Middle frontal gyrus (tissue), 1 donor: ENCODE data around the gene SWI5.

Experiments
- DNase-seq: peaks from one replicate; pipeline ENCODE4 v3.0.0-alpha.2; 2015; ENCODE audit warnings: low spot score; ENCODE audit errors: extremely low spot score

Gene SWI5

DNA sequence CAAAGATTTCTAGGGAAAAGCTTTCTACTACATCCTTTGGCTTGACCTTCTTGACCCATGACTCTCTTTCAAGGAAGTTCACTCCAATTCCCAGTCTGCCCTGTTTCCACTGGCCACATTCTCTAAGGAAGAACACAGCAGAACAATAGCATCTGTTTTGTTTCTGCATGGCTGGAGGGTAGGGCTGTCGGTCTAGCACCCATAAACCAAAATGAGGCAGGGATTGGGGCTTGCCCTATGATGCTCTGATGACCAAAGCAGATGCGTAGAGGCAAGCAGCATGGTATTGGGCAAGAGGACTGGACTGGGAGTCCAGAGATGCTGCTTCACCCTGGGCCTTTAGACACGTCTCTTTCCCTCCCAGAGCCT is 24.4 kb upstream of the SWI5 start:
- DNase-seq, result no peak

DNA sequence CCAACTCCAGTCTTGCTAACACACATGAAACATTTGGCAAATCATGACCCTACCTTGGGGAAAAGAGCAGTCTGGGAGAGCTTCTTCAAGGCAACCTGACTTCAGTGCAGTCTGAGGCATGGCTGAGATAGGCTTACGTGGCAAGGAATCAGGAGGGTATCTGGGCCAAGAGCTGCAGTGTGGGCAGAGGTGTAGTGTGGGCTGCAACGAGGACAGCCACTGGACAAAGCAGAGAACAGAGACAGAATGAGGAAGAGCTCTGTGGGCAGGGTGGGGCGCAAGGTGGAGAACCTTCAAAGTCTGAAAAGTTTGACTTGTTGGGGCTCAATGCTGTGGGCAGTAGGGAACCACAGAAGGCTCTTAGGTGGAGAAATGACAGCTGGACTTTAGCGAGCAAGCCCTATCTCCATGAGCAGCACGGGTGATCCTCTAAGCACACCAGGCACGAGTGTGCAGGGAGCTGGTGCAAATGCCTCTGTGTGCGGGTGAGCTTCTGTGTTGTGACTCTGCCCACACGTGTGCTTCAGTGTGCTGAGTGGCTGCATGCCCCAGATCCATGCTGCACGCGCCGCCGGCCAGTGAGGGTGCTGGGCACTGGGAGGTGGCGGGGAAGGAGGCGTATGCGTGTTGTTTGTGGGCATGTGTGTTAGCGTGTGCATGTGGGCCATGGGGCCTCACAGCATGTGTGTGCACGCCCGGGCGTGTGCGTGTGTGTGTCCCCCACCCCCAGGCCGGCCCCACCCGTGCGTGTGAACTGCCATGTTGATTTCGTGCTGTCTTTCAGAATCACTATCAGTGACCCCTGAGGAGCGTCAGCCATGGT is 23.5 kb upstream of the SWI5 start:
- no peak for DNase-seq

DNA sequence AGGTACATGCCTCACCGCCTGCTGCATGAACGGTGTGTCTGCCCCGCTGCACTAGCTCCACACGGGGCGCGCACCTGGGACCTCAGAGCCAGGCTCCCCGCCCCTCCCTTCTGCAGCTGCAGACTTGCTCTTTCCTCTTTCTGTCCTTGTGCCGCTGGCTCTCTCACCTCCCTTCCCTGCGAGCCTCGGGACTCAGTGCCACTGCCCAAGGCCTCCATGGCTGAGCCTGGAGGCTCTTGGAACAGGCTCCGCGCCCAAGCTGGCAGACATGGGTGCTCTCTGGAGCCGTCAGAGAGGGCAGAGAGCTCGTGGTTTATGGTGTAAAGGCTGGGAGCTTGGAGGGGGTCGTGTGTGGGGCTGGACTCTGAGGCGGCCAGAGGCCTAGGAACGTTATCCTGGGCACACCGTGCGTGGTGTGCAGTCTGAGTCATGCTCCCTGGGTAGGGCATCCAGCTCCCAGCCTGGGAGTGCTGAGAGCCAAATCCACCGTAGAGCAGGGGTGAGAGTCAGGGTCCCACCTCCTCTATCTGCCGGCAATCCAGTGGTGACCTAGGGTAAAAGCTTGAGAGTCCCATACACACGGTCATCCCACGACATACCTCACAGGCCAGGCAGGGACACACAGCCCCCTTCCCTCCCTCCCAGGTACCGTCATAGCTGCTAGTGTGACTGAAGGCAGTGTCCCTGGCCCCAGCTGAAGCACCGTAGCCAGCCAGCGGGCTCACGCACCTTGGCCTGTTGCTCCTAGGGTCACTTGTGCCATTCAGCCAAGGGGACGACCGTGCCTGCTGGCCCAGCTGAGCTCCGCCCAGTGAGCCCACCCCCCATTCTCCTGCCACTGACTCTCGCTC is 22.7 kb upstream of the SWI5 start:
- no peak for DNase-seq

DNA sequence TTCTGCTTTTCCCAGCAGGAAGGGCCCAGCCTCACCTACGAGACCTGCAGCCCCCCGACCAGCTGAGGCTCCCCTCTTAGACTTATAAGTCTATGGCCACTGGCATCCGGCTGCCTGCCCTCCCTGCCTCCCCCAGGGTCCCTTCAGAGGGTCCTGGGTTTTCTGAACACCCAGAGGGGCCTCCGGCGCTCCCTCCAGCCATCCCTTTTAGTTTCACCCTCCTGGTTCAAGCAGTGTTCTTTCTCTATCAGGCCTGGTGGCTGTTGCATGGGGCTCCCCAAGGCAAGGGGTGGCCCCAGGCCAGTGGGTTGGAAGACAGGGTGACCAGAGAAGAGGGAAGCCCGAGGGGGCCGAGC is 22.1 kb upstream of the SWI5 start:
- DNase-seq, result no peak

DNA sequence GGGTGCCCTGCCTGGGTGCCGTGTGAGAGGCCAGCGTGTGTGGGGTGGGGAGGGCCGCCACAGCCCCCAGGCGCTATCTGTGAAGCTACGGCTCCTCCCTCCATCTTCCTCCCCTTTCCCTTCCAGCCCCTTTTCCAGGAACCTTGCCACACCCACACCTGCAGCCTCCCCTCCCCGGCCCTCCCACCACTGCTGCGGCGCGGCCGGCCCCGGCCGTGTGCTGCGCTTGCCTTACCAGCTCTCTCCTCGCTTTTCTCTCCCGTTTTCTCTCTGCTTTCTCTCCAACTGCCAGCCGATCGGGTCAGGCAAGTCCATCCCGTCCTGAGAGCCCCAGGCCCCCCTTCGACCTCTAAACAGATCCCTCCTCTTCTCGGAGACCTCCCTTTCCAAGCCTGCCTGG is 21.7 kb upstream of the SWI5 start:
- no peak for DNase-seq

DNA sequence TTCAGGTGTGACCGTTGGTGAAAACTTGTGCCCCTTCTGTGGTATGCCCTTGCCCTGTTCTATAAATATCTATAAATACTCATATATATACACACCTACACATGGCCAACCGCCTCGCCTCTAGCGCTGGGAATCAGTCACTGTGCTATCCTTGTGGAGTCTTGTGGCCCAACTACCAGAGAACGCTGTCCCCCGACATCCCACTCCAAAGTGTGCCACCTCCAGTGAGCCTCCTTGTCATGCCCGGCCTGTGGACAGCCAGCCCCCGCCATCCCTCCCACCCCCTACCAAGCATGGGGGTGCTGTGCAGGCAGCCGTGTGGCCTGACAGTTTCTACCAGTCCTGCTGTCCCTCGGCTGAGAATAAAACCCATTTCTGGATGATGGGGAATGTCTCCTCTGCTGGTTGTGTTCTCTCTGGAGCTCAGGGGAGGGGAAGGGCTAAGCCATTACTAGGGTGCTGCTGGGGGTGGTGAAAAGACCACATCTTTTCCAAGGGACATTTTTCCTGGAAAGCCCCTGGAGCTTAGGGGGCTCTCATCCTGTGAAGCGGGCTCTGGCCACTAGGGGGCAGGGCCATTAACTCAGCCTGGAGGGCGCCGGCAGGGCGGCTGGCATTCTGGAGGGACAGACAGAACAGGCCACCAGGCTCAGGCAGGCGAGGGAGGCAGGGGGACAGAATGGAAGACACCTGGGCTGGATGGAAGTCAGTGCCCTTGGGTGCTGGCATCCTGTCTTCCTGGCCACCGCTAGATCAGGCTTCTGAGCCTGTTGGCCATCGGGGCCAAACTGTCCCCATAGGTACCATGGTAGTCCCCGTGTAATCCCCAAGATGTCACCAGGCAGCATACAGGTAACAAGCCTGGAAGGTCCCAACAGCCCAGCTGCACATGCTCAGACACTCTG is 21.0 kb upstream of the SWI5 start:
- no peak for DNase-seq

DNA sequence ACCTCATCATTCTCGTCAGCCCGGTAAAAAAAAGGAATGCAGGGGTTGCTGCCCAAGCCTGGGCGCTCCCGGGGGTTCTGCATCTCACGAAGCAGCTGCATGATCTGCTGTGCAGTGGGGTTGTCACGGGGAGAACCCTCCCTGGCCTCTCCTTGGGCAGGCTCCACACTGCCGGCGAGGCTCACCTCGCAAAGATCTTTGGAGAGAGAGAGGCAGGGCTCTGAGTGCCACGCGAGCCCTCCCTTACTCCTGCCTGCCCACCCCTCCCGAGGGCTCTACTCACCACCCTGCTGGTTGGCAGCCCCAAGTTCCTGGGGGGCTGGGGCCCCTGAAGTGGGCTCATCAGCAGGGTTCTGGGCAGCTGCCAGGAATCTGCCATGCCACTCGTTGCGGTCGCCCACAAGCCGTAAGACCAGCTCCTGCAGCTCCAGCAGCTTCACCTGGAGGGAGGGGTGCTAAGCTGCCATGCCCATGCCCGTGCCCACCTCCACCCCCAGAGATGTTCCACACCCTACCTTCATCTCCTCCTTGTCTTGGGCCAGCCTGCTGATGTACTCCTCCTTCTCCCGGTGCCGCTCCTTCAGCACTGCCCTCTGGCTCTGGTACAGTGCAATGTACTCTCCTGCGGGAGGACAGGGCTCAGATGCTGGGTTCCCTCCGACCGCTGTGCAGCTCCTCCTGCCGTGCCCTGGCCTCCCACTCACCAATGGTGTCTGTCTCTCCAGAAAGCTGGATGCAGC is 18.8 kb upstream of the SWI5 start:
- no peak for DNase-seq

DNA sequence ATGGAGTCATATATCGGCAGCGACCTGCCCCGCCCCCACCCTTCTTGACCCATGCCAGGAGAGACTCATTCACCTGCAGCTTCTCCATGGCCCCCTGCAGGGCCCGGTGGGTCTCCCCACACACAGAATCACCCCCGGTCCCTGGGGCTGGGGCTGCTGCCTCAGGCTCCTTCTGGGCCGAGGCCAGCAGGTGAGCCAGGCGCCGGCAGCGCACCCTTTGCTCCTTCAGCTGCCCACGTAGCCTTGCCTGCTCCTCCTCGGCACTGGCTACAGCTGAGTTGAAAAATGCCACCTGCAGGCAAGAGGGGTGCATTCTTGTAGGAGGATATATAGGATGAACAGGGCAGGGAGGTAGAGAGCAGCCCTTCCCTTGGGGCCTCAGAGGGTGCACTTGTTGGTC is 18.2 kb upstream of the SWI5 start:
- no peak for DNase-seq

DNA sequence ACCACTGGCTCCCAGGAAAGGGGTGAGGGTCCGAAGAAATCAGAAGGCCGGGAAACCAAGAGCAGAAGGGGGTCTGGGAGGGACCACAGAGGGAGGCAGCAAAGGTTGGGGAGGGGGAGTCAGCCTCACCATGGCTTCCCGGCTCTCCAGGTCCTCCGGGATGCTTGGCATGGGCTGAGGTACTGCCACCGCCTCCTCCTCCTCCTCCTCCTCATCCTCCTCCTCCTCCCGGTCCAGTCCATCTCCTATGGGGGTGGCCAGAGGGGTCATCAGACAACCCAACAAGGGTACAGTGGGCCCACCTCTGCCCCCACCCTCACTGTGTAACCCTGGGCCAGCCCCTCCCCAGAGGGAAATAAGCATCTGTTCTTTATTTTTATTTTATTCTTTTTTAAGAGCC is 17.8 kb upstream of the SWI5 start:
- no peak for DNase-seq

DNA sequence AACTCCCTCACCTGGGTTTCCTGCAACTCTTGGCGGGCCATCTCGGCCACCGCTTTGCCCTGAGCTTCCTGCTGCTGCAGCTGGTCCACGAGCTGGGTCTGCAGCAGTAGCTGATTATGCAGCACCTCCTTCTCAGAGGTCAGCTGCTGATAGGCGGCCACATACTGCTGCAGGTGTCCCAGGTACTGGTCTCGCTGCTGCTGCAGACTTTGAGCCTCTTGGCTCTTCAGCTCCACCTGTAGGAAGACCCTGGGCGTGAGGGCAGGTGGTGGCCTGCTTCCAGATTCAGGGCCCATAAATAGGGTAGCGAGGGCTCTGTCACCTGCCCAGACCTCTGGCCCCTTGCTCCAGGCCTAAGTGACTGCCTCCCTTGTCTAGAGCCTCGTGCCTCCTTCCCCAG is 16.9 kb upstream of the SWI5 start:
- DNase-seq, result no peak

DNA sequence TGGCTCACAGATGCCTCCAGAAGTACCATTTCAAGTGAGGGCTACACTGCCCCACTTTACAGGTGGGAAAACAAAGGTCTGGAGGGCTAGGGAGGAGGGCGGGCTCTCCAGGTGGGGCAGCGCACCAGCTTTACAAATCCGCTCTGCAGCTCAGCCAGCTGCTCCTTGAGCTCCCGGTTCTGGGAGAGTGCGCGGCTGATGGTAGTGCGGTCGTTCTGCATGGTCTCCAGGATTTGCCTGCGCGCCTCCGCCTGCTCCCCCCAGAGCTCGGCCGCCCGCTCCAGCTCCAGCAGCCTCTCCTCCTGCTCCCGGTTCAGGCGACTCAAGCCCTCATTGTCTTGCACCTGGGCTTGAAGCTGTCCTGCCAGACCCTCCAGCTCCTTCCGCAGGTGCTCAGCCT is 15.7 kb upstream of the SWI5 start:
- DNase-seq, result no peak

DNA sequence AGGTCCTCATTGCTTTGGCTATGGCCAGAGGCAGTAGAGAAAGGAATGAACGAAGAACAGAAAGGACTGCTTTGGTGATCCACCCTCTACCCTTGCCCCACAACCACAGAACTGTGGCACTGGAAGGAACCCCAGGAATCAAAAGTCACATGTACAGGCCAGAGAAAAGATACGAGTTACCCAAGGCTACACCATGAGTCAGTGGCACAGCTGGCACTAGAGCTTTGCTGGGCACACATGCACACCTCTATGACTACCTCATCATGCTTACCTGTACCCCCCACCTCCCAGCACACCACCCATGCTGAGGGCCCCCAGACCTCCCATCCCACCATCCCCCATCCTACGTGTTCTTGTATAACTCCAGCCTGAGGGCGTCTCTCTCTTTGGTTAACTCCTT is 13.4 kb upstream of the SWI5 start:
- DNase-seq, result no peak

DNA sequence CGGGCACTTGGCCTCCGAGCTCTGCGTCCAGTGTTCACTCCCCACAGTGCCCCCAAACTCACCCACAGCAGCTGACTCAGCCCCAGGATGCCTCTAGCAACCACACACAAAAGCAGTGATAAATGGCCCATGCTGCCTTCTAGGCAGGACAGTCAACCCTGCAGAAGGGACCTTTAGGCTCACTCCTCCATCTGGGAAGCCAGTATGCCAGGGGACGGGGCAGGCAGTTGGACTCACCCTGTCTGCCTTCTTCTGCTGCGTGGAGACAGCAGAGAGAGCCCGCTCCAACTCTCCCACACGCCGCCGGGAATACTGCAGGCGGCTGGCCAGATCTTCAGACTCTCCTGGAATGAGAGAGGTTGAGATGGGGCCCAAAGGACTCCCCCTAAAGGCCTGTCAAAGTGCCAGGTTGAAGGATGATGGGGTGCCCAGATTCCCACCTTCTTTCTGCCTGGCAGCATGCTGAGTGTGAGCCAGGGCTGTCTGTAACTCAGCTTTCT is 10.7 kb upstream of the SWI5 start:
- DNase-seq, result no peak

DNA sequence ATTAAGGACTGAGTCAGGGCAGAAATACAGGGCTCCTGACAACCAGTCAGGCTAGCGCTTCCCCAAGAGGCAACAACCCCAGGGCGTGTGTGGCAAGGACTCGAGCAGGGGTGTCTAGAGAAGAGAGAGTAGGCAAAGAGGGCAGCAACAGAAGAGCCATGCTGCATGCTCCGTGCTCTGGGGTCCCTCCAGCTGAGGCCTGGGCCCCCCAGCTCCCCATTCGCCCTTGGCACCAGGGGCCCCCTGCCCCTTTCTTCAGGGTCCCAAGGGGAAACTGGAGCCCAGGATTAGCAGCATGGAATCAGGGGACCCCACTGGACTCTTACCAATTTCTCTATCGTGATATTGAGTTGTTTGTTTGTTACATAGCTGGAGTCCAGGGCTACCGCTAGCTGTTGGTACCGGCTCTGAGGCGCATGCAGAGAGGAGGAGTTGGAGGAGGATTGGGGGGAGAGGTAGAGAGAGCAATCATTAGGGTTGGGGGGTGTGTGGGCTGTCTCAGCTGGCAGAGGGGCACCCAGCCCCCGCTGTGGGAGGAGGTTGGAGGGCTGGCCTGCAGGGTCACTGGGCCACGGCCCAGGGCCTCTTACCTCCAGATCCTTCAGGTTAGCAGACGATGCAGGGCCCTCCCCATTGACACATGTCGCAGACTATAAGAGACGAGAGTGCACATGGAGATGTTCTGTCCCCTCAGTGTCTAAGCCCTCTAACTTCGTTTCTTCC is 9.0 kb upstream of the SWI5 start:
- DNase-seq, result no peak

DNA sequence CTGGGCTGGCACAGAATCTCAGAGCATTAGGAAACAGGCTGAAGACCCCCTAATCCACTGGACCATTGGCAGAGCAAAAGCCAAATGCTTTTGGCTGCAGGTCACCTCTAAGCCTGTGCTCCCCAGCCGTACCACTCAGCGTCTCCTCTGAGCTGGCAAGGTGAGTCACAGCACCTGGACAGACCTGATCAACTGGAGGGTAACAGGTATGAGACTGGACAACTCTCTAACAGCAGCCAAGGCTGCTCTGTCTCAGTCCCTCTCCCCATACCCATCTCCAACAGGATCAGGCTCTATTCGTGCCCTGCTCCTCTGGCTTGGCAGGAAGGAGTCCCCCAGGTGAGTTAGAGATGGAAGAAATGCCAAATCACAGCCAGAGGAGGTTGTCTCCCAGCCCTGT is 5.0 kb upstream of the SWI5 start:
- DNase-seq, result no peak

DNA sequence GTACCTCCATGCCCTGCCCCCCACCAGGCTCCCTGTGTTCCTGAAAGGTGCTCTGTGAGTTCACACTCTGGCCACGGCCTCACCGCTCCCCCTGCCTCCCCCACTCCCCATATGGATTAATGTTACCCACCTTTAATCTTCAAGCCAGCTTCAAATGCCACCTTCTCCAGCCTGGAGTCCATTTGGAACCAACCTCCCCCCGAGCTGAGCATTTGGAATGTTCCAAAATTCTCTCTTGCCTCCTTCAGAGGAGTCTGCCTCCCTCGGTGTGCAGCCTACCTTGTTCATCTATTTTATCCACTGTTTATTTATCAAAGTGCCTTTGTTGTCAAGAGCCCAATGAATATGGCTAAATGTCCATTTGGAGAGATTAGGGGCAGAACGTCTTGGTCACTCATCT is 4.6 kb upstream of the SWI5 start:
- no peak for DNase-seq

DNA sequence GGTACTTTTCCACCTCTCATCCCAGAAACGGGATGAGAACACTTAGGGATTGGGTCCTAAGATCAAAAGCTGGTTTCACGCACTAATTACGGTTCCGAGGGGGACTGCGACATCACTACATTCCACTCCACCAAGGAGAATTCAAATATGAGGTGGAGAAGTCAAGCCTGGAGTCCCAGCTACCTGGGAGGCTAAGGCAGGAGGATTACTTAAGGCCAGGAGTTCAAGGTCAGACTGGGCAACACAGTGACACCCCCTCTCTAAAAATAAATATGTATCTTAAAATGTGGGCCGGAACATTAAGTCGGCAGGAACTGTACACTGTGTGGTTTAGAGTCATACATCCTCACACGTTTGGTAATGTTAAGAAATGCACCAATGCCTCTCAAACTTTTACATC is 1.8 kb upstream of the SWI5 start:
- DNase-seq, result no peak

DNA sequence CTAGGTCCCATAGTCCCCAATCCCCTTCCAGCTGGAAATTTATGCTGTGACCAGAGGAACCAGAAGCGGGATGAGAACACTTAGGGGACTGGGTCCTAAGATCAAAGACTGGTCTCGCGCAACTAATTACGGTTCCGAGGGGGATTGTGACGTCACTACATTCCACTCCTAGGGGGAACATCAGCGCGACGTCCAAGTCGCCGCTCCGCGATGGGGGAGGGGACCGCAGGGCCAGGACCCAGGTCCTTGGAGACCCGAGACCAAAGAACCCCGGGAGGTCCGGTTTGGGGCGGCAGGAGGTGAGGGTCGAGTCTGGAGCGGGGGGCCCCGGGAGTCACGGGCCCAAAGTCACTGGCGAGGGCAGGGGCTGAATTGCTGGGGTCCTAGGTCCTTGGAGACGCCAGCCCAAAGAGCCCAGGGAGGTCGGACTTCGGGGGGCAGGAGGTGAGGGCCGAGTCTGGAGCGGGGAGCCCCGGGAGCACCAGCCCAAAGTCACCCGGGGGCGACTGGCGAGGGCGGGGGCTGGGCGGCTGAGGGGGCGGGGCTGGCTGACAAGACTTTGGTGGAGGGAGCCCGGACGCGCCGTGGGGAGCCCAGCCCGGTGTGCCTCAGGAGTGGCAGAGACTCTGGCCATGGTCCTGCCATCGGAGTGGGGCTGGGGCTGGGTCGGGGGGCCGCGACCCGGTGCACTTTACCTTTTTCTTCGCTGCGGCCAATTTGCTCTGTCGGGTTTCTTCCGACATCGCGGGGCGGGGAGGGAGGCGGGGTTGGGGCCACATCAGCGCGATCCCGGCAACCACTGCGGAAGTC is 673 bp upstream of the SWI5 start, which contains the start of gene GOLGA2:
Gene GOLGA2 (minus strand): TSS at position 810 of the 810 bp plus-strand sequence. CDS start 31 bp downstream, at position 779.
- DNase-seq, result no peak

DNA sequence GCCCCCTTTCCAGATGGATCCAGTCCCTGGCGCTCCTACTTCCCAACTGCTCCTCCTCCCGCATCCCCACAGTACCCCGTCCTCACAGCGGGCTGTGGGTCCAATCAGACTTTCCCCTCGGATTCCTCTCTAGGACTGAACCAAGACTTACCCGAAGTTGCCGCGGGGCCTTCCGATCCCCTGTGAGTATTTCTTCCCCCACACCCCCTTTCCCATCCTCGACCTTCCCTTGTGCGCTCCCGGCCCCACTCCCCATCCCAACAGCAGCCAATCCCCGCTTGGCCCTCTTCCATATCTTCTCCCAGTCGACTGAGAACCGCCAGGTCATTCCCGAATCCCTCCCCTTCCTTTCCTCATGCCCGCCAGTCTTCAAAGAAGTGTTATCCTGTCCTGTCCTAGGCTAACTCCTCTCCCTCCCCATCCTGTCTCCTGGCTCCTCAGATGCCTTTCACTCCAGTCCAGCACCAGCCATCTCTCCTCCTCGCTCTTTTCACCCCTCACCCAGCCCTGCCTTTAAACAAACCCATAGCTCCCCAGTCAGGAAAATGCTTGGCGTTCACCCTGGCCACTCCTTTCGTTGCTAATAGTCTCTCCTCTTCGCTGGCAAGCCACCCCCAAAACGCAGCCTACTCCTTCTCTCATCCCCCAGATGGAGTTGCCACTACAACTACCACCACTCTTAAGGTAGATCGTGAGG is 646 bp downstream of the SWI5 start:
- no peak for DNase-seq
